Activated CD4-positive, alpha-beta T cell treated with anti-CD3 and anti-CD28 coated beads, Interleukin-2, amount 10 ng/mL, durations not matched to agents 24 days and 14 days (primary cell): ENCODE data around the gene SEZ6L. TPM values are rescaled to one million over a fixed set of nuclear protein-coding genes. Genes with fewer than 3 reads are reported as not detected.

Experiments
- DNase-seq: peaks from one replicate; pipeline ENCODE4 v3.0.0; 2022
- H3K27ac Mint-ChIP-seq: one replicate; pipeline ENCODE4 v1.8.0; 2022; ENCODE audit warnings: mild to moderate bottlenecking, mixed read lengths
- H3K27me3 Mint-ChIP-seq: one replicate; pipeline ENCODE4 v1.8.0; 2022; ENCODE audit warnings: mixed read lengths
- H3K36me3 Mint-ChIP-seq: one replicate; pipeline ENCODE4 v1.8.0; 2022; ENCODE audit warnings: low read depth, mild to moderate bottlenecking, mixed read lengths
- H3K4me1 Mint-ChIP-seq: one replicate; pipeline ENCODE4 v1.8.0; 2021; ENCODE audit warnings: mixed read lengths
- H3K4me3 Mint-ChIP-seq: one replicate; pipeline ENCODE4 v1.8.0; 2022; ENCODE audit warnings: mild to moderate bottlenecking, moderate library complexity, mixed read lengths
- H3K9me3 Mint-ChIP-seq: one replicate; pipeline ENCODE4 v1.8.0; 2021; ENCODE audit warnings: mixed read lengths
- intact Hi-C: fragments of 100-400 bp; cut with micrococcal nuclease; formaldehyde crosslinking; loops from one replicate; pipeline ENCODE4 v1.15.1; 2023
- total RNA-seq: library from RNA; stranded (reverse); gene quantifications from 2 replicates; pipeline ENCODE4 v1.2.3, GENCODE V29; 2022

Gene SEZ6L
- total RNA-seq, 1 donor from 2014 or later: not detected

- no peaks in the 10 kb centered on the region for H3K36me3 Mint-ChIP-seq
- DNase-seq: peak; percentile 88
- H3K4me1 Mint-ChIP-seq: peaks cover 7% of the 10 kb centered on the region
- H3K27ac Mint-ChIP-seq: no peak overlapping the region
- intact Hi-C loops: no loop called here
- H3K27me3 Mint-ChIP-seq: peaks cover 17% of the 10 kb centered on the region
- H3K9me3 Mint-ChIP-seq: no peaks in the 10 kb centered on the region
- no peak overlapping the region for H3K4me3 Mint-ChIP-seq
Measured at GRCh38 chr22:26360169-26360885, 191.1 kb downstream of the SEZ6L start.

GRCh38 chr22:26362471-26362870, 193.2 kb downstream of the SEZ6L start:
- Mint-ChIP-seq H3K27ac (no peak overlapping the region), H3K27me3 (peaks cover 17% of the 10 kb centered on the region), H3K4me3 (no peak overlapping the region), H3K4me1 (peaks cover 7% of the 10 kb centered on the region), H3K36me3 (no peaks in the 10 kb centered on the region), H3K9me3 (no peaks in the 10 kb centered on the region)
- intact Hi-C loops: no loop called here
- no peak for DNase-seq

- H3K27me3 Mint-ChIP-seq: peaks cover 19% of the 10 kb centered on the region
- intact Hi-C loops: loop anchor here (1.0 kb wide), 1 partner anchor 97 kb away; no protein-coding TSS in a partner anchor
- H3K4me3 Mint-ChIP-seq: no peak overlapping the region
- no peak overlapping the region for H3K27ac Mint-ChIP-seq
- H3K9me3 Mint-ChIP-seq: no peaks in the 10 kb centered on the region
- DNase-seq: peak; percentile 87
- peaks cover 7% of the 10 kb centered on the region for H3K4me1 Mint-ChIP-seq
- H3K36me3 Mint-ChIP-seq: no peaks in the 10 kb centered on the region
Measured at GRCh38 chr22:26364066-26365015, 195.1 kb downstream of the SEZ6L start.

GRCh38 chr22:26367402-26368245, 198.4 kb downstream of the SEZ6L start:
- no peak overlapping the region for H3K4me3 Mint-ChIP-seq
- no peaks in the 10 kb centered on the region for H3K9me3 Mint-ChIP-seq
- H3K4me1 Mint-ChIP-seq: no peaks in the 10 kb centered on the region
- intact Hi-C loops: no loop called here
- no peaks in the 10 kb centered on the region for H3K36me3 Mint-ChIP-seq
- DNase-seq: peak; percentile 89
- H3K27me3 Mint-ChIP-seq: peaks cover 20% of the 10 kb centered on the region
- no peak overlapping the region for H3K27ac Mint-ChIP-seq

- H3K4me3 Mint-ChIP-seq: no peak overlapping the region
- H3K9me3 Mint-ChIP-seq: no peaks in the 10 kb centered on the region
- no peak for DNase-seq
- H3K4me1 Mint-ChIP-seq: peaks cover 5% of the 10 kb centered on the region
- H3K36me3 Mint-ChIP-seq: no peaks in the 10 kb centered on the region
- intact Hi-C loops: no loop called here
- peaks cover 32% of the 10 kb centered on the region for H3K27me3 Mint-ChIP-seq
- H3K27ac Mint-ChIP-seq: no peak overlapping the region
Measured at GRCh38 chr22:26372890-26373289, 203.6 kb downstream of the SEZ6L start.

GRCh38 chr22:26374391-26375026, 205.2 kb downstream of the SEZ6L start:
- H3K27me3 Mint-ChIP-seq: peaks cover 34% of the 10 kb centered on the region
- H3K4me3 Mint-ChIP-seq: no peak overlapping the region
- peaks cover 5% of the 10 kb centered on the region for H3K4me1 Mint-ChIP-seq
- H3K9me3 Mint-ChIP-seq: no peaks in the 10 kb centered on the region
- no peaks in the 10 kb centered on the region for H3K36me3 Mint-ChIP-seq
- no peak overlapping the region for H3K27ac Mint-ChIP-seq
- intact Hi-C loops: no loop called here
- no peak for DNase-seq

- peaks cover 37% of the 10 kb centered on the region for H3K27me3 Mint-ChIP-seq
- DNase-seq: peak; percentile 58
- no peaks in the 10 kb centered on the region for H3K36me3 Mint-ChIP-seq
- intact Hi-C loops: no loop called here
- H3K4me3 Mint-ChIP-seq: peak overlapping the region; percentile 2
- H3K9me3 Mint-ChIP-seq: no peaks in the 10 kb centered on the region
- peaks cover 5% of the 10 kb centered on the region for H3K4me1 Mint-ChIP-seq
- H3K27ac Mint-ChIP-seq: no peak overlapping the region
Measured at GRCh38 chr22:26377170-26377830, 208.0 kb downstream of the SEZ6L start.

GRCh38 chr22:26380072-26380830, 211.0 kb downstream of the SEZ6L start:
- Mint-ChIP-seq H3K36me3 (no peaks in the 10 kb centered on the region), H3K4me3 (no peak overlapping the region), H3K27ac (no peak overlapping the region), H3K27me3 (peaks cover 41% of the 10 kb centered on the region), H3K4me1 (peaks cover 5% of the 10 kb centered on the region), H3K9me3 (no peaks in the 10 kb centered on the region)
- intact Hi-C loops: no loop called here
- DNase-seq: no peak

GRCh38 chr22:26382782-26383181, 213.5 kb downstream of the SEZ6L start:
- intact Hi-C loops: no loop called here
- H3K4me1 Mint-ChIP-seq: no peaks in the 10 kb centered on the region
- H3K4me3 Mint-ChIP-seq: no peak overlapping the region
- no peaks in the 10 kb centered on the region for H3K36me3 Mint-ChIP-seq
- H3K9me3 Mint-ChIP-seq: no peaks in the 10 kb centered on the region
- no peak for DNase-seq
- H3K27ac Mint-ChIP-seq: no peak overlapping the region
- H3K27me3 Mint-ChIP-seq: peaks cover 35% of the 10 kb centered on the region

GRCh38 chr22:26383968-26384556, 214.8 kb downstream of the SEZ6L start:
- peaks cover 38% of the 10 kb centered on the region for H3K27me3 Mint-ChIP-seq
- no peaks in the 10 kb centered on the region for H3K36me3 Mint-ChIP-seq
- H3K9me3 Mint-ChIP-seq: no peaks in the 10 kb centered on the region
- H3K27ac Mint-ChIP-seq: no peak overlapping the region
- H3K4me3 Mint-ChIP-seq: no peak overlapping the region
- no peaks in the 10 kb centered on the region for H3K4me1 Mint-ChIP-seq
- intact Hi-C loops: no loop called here
- no peak for DNase-seq

GRCh38 chr22:26385164-26385563, 215.9 kb downstream of the SEZ6L start:
- no peaks in the 10 kb centered on the region for H3K36me3 Mint-ChIP-seq
- intact Hi-C loops: no loop called here
- H3K9me3 Mint-ChIP-seq: no peaks in the 10 kb centered on the region
- H3K27ac Mint-ChIP-seq: no peak overlapping the region
- no peaks in the 10 kb centered on the region for H3K4me1 Mint-ChIP-seq
- no peak for DNase-seq
- H3K4me3 Mint-ChIP-seq: no peak overlapping the region
- H3K27me3 Mint-ChIP-seq: peaks cover 38% of the 10 kb centered on the region

- H3K27ac Mint-ChIP-seq: no peak overlapping the region
- intact Hi-C loops: no loop called here
- H3K9me3 Mint-ChIP-seq: no peaks in the 10 kb centered on the region
- H3K4me1 Mint-ChIP-seq: no peaks in the 10 kb centered on the region
- no peaks in the 10 kb centered on the region for H3K36me3 Mint-ChIP-seq
- no peak overlapping the region for H3K4me3 Mint-ChIP-seq
- H3K27me3 Mint-ChIP-seq: peaks cover 21% of the 10 kb centered on the region
- no peak for DNase-seq
Measured at GRCh38 chr22:26389125-26389524, 219.9 kb downstream of the SEZ6L start.
